AG10803 (cell line): ENCODE results near the gene ASB9.

Experiments
- DNase-seq: peaks from one replicate; pipeline ENCODE4 v3.0.0; 2010; ENCODE audit warnings: low read depth
- H3K4me3 ChIP-seq: 2 replicates; pipeline ENCODE4 v1.5.1; 2011; ENCODE audit warnings: mild to moderate bottlenecking, low read length, control low read depth
- CTCF ChIP-seq: conservative IDR thresholded peaks from 2 replicates; pipeline ENCODE4 v1.5.1; 2011; ENCODE audit warnings: mild to moderate bottlenecking, low read length, control low read depth, inconsistent platforms

The ASB9 gene

GRCh38 chrX:15301924-15302323, 32.0 kb upstream of the ASB9 start:
- DNase-seq = peak; percentile 40
- TF ChIP-seq CTCF = no peak
- H3K4me3 ChIP-seq = no peak overlapping the region

GRCh38 chrX:15299941-15300851, 30.3 kb upstream of the ASB9 start:
- peak; percentile 17 for DNase-seq
- peak; percentile 55 for TF ChIP-seq CTCF
- no peak overlapping the region for H3K4me3 ChIP-seq

- TF ChIP-seq CTCF = no peak
- DNase-seq = no peak
- H3K4me3 ChIP-seq = no peak overlapping the region
Measured at GRCh38 chrX:15298780-15299179, 28.9 kb upstream of the ASB9 start.

- no peak for TF ChIP-seq CTCF
- no peak for DNase-seq
- no peak overlapping the region for H3K4me3 ChIP-seq
Measured at GRCh38 chrX:15298201-15298600, 28.3 kb upstream of the ASB9 start.

DNA sequence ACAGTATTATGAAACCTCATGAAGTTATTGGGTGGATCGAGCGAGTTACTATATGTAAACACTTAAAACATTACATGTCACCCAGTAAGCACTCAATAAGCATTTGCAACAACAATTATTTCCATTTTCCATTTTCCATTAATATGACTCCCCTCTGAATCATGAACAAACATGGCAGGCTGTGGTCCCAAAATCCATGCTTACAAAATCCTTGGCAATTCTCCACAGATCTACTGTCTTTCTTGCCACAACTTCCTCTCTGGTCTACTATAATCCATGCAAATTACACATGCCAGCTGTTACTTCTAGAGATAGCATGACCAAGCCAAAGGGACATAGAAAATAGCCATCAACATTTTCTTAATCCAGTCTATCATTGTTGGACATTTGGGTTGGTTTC, 23.6 kb upstream of the ASB9 start:
- no peak for TF ChIP-seq CTCF
- H3K4me3 ChIP-seq = no peak overlapping the region
- DNase-seq = no peak

DNA sequence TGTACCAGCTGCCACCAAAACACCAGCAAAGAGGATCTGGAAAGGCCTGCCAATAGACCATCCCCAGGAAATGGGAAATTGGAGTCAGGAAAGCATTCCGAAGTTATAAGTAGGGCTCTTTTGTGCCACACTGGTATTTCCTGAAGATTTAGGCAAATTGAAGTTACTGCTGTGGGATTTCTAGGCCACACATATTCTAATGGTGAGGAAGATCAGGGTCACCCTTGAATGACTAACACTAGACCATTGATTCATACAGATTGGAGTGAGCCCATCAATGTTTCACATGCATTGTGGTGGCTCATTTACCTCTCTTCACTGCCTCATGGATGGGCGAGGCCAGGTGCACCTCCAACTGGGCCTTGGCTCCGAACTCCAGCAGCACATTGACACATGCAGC, 23.0 kb upstream of the ASB9 start:
- no peak overlapping the region for H3K4me3 ChIP-seq
- no peak for TF ChIP-seq CTCF
- peak; percentile 10 for DNase-seq

DNA sequence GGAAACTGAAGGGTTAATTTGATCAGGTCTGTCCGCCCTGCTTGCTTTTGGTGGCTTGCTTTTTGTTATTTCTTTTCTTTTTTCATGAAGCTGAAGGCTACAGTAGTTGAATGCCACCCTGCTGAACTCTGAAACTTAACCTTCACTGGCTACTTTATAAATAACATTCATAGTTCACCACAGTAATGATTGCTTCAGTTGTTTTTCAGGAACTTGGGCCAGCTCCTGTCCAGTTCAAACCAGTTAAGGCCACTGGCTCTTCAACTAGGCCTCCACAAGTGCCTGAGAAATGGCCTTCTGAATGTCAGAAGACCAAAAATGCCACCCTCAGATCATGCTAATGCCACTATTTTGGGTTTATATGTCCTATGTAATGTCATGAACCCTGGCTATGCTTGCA, 7.7 kb upstream of the ASB9 start:
- DNase-seq = no peak
- H3K4me3 ChIP-seq = no peak overlapping the region
- no peak for TF ChIP-seq CTCF
